ENCODE measurements around the gene EDN2.

GRCh38 chr1:41510531-41511238, 26.2 kb upstream of the EDN2 start:
- TF ChIP-seq CTCF (IDR thresholded peaks at IDR 0.05) = no peak
- no peak for TF ChIP-seq POLR2A (IDR thresholded peaks at IDR 0.05)
